ENCODE measurements around the gene LEFTY1.

Gene LEFTY1

GRCh38 chr1:225845097-225845496, 43.8 kb downstream of the LEFTY1 start:
- H3K27ac Mint-ChIP-seq: no peak overlapping the region
- no peak for DNase-seq
- H3K9me3 Mint-ChIP-seq: peaks cover 7% of the 10 kb centered on the region
- H3K4me1 Mint-ChIP-seq: peaks cover 66% of the 10 kb centered on the region
- TF ChIP-seq CTCF (IDR thresholded peaks at IDR 0.05): no peak
- H3K4me3 Mint-ChIP-seq: no peak overlapping the region
- H3K36me3 Mint-ChIP-seq (ENCODE audit: low read depth): peaks cover 29% of the 10 kb centered on the region
- H3K27me3 Mint-ChIP-seq (ENCODE audit: low read depth, poor library complexity): peaks cover 2% of the 10 kb centered on the region

GRCh38 chr1:225844236-225845061, 44.5 kb downstream of the LEFTY1 start:
- no peak for TF ChIP-seq CTCF (IDR thresholded peaks at IDR 0.05)
- no peak for DNase-seq
- Mint-ChIP-seq H3K9me3 (peaks cover under 1% of the 10 kb centered on the region), H3K36me3 (ENCODE audit: low read depth) (peaks cover 28% of the 10 kb centered on the region), H3K4me3 (no peak overlapping the region), H3K27ac (no peak overlapping the region), H3K27me3 (ENCODE audit: low read depth, poor library complexity) (peaks cover 2% of the 10 kb centered on the region), H3K4me1 (peaks cover 59% of the 10 kb centered on the region)

GRCh38 chr1:225843426-225843795, 45.5 kb downstream of the LEFTY1 start:
- Mint-ChIP-seq H3K4me3 (no peak overlapping the region), H3K9me3 (no peaks in the 10 kb centered on the region), H3K27me3 (ENCODE audit: low read depth, poor library complexity) (peaks cover 2% of the 10 kb centered on the region), H3K27ac (peak overlapping the region; percentile 15), H3K36me3 (ENCODE audit: low read depth) (peaks cover 25% of the 10 kb centered on the region), H3K4me1 (peaks cover 49% of the 10 kb centered on the region)
- no peak for DNase-seq
- no peak for TF ChIP-seq CTCF (IDR thresholded peaks at IDR 0.05)

- H3K36me3 Mint-ChIP-seq (ENCODE audit: low read depth): peaks cover 25% of the 10 kb centered on the region
Measured at GRCh38 chr1:225842788-225843425, 46.0 kb downstream of the LEFTY1 start.

GRCh38 chr1:225842074-225842473, 46.9 kb downstream of the LEFTY1 start:
- DNase-seq: no peak
- H3K27ac Mint-ChIP-seq: no peak overlapping the region
- no peaks in the 10 kb centered on the region for H3K9me3 Mint-ChIP-seq
- H3K36me3 Mint-ChIP-seq (ENCODE audit: low read depth): peaks cover 25% of the 10 kb centered on the region
- no peak for TF ChIP-seq CTCF (IDR thresholded peaks at IDR 0.05)
- peaks cover 40% of the 10 kb centered on the region for H3K4me1 Mint-ChIP-seq
- no peak overlapping the region for H3K4me3 Mint-ChIP-seq
- H3K27me3 Mint-ChIP-seq (ENCODE audit: low read depth, poor library complexity): peaks cover 2% of the 10 kb centered on the region

More at GRCh38 chr1:225842788-225843425, 46.0 kb downstream of the LEFTY1 start:
- no peaks in the 10 kb centered on the region for H3K9me3 Mint-ChIP-seq
- no peak for DNase-seq
- no peak overlapping the region for H3K4me3 Mint-ChIP-seq
- peak overlapping the region; percentile 80 for H3K27ac Mint-ChIP-seq
- H3K4me1 Mint-ChIP-seq: peaks cover 44% of the 10 kb centered on the region
- peaks cover 2% of the 10 kb centered on the region for H3K27me3 Mint-ChIP-seq (ENCODE audit: low read depth, poor library complexity)
- TF ChIP-seq CTCF (IDR thresholded peaks at IDR 0.05): no peak

Data from nephron progenitor cell (in vitro differentiated cells).